Stimulated activated CD8-positive, alpha-beta memory T cell treated with anti-CD3 and anti-CD28 coated beads, Interleukin-15, amount 100 ng/mL, for 48 hours (primary cell): ENCODE measurements around the gene TEDC1.
A peak's percentile ranks its signal among the peaks of the same experiment; 100 is the strongest.

Experiments
- DNase-seq, 2 donors: peaks; one replicate each; pipeline ENCODE4 v3.0.0-alpha.2; 2020; ENCODE audit warnings: low read depth in 2 of 2

TEDC1 gene

DNA sequence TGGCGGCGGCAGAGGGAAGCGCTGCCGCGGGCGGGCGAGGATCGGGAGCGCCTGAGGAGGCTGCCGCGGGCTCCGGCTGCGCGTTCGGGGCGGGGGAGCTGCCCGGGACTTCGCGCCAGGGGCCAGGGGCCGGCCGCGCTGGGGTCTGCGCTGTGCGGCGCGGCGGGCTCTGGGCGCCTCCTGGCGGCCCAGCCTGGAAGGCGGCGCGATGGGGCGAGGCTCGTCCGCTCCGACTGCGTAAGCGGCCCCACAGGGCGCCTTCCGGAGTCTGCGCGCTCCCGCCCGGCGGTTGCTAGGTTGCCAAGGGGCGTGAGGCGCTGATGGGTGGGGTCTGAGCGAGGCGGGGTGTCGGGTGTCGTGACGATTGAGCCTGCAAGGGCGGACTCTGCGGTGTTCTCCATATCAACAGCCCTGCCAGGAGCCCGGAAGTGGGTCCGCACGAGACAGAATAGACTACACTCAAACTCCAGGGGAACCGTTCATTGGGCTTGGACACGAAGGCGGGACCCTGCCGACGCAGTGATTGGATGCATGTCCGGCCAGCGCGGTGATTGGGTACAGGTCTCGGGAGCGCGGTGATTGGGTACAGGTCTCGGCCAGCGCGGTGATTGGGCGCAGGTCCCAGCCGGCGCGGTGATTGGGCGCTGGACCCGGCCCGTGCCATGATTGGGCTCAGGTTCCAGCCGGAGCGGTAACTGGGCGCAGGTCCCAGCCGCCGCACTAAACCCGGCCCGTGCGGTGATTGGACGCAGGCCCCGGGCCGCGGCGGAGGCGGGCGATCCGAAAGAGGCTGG is at the start of gene TEDC1:
TSS of gene TEDC1 (plus strand) at position 675 of the 794 bp plus-strand sequence. CDS start 130 bp downstream, outside the sequence.
- peak; percentile 99 for DNase-seq

- DNase-seq = no peak
Observed at GRCh38 chr14:105442125-105442524, 48.9 kb upstream of the TEDC1 start.

DNA sequence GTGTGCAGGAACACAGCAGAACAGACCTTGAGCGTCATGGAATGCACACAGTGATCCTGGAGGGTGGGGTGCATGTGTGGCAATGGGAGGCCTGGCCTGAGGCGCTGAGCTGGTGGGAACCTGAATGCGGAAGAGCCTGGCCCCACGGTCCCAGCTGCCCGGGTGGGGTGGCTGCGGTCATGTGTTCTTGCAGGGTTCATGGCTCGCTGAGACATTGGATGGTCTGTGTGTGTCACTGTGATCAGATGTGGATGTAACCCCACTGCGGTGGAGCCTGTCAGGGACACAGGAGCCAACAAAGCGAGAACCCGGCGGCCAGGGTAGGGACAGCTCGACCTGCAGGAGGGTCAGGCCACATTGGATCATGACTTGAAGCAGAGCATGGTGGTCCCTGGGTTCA is 48.2 kb upstream of the TEDC1 start:
- no peak for DNase-seq

DNA sequence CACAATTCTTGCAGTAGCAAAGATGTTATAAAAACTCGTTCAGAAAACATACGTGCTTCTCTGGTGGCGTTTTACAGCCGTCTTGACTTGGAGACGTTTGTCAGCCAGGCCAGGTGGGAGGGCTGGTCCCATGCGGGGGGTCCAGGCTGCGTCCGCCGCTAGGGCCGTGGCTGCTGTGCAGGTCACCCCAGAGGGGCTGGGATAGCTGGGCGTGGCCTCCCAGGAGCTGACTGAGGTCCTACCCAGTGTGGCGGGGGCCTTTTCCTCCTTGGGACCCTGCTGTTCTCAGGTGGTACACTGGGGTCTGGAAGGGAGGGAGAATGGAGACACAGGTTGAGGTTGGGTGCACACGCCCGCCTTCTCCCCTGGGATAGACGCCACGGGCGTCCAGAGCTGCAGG is 46.2 kb upstream of the TEDC1 start:
- DNase-seq = no peak

- DNase-seq = no peak
Observed at GRCh38 chr14:105445290-105445689, 45.8 kb upstream of the TEDC1 start.

DNA sequence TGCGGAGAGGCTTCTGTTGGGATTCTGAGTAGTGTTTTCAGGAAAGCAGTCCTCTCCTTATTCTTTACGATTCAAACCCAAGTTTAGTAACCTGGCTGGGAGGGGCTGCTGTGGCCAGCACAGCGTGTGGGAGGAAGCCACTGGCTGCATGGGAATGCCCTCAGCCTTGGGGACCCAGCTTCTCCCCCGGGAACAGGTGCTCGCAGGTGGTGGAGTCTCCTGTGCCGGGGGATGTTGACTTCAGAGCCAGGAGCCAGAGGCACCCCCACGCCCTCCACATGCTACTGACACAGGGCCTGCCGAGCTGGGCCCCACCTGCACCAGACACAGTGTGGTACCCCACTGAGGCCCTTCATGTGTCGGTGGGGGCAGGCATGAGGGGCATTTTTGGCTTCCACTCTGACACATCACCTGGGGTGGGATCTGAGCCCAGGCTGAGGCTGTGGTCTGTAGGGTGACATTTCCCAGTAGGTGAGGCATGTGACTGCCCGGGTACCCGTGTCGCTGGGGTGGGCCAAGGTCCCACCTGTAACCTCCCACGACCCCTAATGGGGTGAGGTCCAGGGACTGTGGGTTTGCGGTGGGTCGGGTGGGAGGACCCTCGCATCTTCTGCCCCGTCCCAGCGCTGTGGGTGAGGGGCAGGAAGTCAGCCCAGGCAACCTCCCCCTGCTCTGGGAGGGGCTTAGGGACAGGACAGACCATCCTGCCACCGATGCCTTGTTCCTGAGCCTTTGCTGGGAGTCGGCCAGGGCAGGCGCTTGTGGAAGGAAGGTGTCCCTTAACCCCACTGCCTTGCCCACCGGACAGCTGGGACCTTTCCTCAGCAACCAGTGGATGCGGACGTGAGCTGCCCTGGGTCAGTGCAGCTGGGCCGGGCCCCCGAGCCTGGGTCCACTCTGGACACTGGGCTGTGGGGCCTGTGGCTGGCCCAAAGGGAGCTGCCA is 44.9 kb upstream of the TEDC1 start:
- no peak for DNase-seq

GRCh38 chr14:105446971-105447370 is 44.1 kb upstream of the TEDC1 start:
- no peak for DNase-seq

DNA sequence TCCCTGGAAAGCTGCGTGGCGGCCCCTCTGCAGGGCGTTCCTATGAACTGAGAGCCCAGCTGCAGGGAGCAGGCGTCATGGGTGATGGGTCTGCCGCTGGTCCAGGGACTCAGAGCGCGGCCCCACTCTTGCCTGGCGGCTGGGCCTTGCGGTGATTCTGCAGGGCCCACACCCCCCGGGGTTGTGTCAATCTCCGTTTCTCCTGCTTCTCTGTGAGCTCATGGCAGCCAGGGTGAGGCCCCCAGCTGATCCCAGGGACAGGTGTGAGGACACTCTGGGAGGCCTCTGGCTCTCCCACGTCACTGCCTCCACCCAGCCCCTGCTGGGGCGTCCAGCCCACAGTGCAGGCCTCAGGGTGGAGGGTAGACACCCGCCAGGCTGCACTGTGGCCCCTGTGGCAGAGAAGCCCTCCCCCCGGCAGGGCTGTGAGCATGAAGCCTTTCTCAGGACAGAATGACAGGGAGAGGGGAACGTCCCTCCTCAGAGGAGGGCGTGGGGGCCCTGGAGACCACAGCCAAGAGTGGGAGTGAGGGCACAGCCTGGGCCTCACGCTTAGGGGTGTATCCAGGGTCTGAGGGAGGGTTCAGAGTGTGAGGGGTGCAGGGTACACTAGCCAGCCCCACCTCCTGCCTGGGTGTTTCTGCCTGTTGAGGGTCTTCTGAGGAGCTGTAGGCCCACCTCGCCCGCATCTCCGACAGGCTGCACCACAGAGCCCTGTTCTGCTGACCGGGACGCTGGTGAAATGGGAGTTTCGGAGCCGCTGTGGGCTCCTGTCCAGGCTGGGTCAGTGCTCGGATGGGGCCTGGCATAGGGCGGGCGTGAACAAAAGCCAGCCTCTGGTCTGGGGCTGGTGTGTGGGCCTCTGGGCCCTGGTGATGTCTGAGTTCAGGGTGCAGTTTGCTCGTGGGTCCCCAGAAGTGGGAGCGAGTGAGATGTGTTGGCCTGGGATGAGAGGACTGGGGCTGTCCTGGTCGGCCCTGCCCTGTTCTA is 43.1 kb upstream of the TEDC1 start:
- no peak for DNase-seq

DNA sequence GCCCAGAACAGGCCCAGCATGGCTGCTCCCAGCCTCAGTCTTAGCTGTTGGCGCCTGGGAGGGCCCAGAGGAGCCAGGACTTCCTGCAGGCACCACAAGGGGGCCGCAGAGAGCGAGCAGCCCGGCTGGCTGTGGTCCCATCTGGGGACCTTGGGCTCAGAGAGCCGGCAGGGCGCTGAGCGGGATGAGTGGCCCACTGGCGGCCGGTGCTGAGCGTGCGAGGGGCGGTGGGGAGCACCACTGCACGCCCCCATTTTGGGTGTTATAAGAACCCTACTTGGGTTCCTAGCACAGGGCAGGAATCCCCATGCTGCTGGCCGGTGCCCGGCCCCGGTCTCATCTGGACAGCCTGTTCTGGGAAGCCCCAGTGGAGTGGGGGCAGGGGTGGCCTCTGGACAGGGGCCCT is 42.3 kb upstream of the TEDC1 start:
- DNase-seq = peak; percentile 36 to 42

DNA sequence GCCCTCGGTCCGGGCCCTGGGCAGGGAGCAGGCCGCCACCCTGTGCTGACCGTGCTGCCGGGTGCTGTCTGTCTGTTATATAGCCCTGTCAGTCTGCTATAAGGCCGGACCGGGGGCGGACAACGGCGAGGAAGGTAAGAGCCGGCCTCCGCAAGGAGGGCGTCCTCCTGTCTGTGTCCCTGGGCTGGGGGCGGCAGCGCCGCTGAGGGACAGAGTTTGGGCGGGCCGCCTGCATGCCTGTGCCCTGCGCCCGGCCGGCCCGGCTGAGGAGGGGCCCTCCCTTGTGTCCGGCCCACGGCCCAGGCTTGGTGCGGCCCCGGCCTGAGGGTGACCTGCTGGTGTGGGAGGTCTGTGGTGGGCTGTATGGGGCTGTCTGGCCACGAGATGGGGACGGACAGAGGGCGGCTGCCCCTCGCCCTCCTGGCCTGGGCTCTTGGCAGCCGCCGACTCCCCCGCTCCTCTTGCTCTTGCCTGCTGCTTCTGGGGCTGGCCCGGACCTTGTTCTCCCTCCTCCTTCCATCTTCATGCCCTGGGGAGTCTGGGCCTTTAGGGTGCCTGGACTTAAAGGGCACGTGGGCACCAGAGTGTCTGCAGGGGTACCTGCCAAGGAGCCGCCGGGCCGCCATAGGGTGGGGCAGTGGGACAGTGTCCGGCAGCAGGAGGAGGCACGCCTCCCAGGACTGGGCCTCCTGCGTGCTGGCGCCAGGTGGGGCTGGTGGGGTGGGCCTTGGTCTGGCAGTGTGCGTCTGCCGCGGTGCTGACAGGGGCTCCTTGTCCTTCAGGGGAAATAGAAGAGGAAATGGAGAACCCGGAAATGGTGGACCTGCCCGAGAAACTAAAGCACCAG is 41.5 kb upstream of the TEDC1 start:
- no peak for DNase-seq

- no peak for DNase-seq
Observed at GRCh38 chr14:105450123-105450505, 40.9 kb upstream of the TEDC1 start.

- DNase-seq = no peak
Observed at GRCh38 chr14:105450864-105451720, 40.0 kb upstream of the TEDC1 start.

DNA sequence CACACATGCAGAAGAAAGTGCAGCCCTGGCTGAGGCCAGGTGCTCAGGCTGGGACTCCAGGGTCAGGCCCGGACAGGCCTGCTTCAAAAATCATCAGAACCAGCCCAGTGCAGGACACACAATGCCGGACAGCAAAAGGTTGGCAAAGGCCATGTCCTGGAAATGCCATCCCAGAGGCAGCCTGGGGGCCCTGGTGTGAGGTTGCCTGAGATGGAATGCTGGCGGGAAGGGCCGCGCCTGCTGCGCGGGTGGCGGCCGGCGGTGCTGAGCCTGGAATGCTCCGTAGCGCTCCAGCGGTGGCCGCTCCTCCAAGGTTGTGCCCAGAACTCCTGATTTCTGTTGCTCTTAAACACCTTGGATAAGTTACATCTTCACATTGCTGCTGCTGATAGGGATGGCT is 38.1 kb upstream of the TEDC1 start:
- no peak for DNase-seq

- no peak for DNase-seq
Observed at GRCh38 chr14:105453847-105454246, 37.2 kb upstream of the TEDC1 start.

GRCh38 chr14:105455086-105455640 is 35.9 kb upstream of the TEDC1 start:
- DNase-seq = no peak

DNA sequence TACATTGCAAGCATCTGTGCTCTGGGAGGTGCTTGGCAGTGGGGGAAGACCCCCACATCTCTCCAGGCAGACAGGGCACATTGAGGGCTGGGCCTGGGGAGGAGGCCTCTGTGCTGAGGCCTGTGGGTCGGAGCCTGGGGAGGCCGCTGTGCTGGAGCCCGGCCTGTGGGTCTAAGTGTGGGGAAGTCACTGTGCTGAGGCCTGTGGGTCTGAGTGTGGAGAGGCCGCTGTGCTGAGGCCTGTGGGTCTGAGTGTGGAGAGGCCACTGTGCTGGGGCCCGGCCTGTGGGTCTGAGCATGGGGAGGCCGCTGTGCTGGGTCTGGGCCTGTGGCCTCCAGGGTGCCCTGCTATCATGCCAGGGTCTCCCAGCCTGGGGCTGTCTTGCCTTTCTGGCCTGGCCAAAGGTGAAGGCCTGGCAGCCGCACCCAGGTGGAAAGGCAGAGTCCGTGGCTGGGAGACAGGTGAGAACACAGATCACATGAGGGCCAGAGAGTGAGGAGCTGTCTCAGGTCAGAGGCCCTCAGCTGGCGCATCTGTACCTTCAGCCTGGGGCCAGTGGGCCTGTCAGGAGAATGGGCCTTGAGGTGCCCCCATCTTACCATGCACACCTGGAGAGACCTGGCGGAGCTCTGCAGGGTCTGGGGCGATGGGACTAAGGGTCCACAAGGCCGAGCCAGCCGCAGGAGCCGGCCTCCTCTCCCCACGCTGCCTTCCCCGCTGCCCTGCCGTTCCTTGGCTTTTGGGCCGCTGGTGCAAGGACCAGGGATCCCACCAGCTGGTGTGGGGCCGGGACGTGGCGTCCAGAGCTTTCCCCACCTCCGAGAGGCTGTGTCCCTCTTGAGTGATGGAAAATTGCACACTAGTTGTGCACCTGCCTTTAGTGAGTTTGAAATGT is 35.0 kb upstream of the TEDC1 start:
- no peak for DNase-seq

DNA sequence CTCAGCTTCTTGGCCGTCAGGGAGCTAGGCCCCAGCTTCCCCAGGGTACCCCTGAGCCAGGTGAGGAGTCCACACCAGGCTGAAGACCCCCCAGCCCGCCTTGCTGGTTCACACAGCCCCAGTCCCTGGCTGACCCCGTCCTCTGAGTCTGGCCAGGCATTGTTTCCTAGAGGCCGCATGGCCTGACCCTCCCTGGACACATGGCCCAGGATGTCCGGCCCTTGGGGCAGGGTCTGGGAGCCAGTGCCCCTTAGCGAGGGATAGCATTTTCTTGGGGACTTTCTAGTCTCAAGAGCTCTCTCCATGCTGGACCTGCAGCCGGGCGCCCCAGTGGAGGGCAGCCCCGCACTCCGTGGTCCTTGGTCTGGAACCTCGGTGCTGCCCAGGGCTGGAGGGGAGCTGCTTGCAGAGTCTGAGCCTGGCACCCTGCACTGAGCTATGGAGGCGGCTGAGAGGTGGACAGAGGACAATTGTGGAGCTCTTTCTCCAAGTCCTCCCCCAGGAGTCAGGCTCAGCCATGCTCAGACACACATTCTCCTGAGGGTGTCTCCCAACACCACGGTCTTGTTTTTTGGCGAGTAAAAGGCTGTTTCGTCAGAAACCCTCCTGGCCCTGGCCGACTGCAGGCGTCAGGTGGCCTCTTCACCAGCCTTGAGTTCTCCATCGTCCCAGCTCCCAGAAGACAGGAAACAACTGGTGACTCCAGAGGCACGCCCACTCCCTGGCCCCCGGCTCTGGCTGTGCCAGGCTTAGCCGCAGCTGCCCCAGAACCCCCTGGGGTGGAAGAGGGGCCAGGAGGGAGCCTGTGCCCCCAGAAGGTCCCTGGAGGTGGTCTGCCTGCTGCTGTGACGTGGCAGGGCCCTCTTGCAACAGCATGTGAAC is 34.1 kb upstream of the TEDC1 start:
- no peak for DNase-seq
